GM12892 (cell line): ENCODE measurements around the gene WNT11.

Experiments used
- POLR2A ChIP-seq: IDR thresholded peaks from 2 replicates; pipeline ENCODE4 v1.6.1; 2011; ENCODE audit warnings: low read depth, low read length, control low read depth
- POLR2AphosphoS5 ChIP-seq: IDR thresholded peaks from 2 replicates; pipeline ENCODE4 v1.6.1; 2011; ENCODE audit warnings: low read depth, low read length, control low read depth

GRCh38 chr11:76185931-76186401, 20.3 kb downstream of the WNT11 start:
- TF ChIP-seq POLR2AphosphoS5 (no peak), POLR2A (no peak)
